Mesenchymal stem cell (in vitro differentiated cells and primary cell): Measurements from ENCODE around the gene PIP4K2C.

Source experiments
- DNase-seq: peaks from one replicate; pipeline ENCODE4 v3.0.0-alpha.2; 2013
- H2AFZ ChIP-seq: one replicate; pipeline ENCODE4 v1.6.1; 2013; ENCODE audit warnings: low read depth, mild to moderate bottlenecking, control low read depth, inconsistent platforms, low read length, moderate library complexity
- H2AK5ac ChIP-seq: 2 replicates; pipeline ENCODE4 v1.6.1; 2013; ENCODE audit warnings: low read length, moderate library complexity, mild to moderate bottlenecking, inconsistent platforms; ENCODE audit not compliant: severe bottlenecking
- H2BK120ac ChIP-seq: one replicate; pipeline ENCODE4 v1.6.1; 2013; ENCODE audit warnings: low read depth, mild to moderate bottlenecking, inconsistent platforms, low read length, moderate library complexity
- H2BK12ac ChIP-seq, 2 experiments: one replicate each; pipeline ENCODE4 v1.6.1; 2013; ENCODE audit warnings: inconsistent platforms in 2 of 2, low read length in 2 of 2, mild to moderate bottlenecking in 2 of 2, moderate library complexity in 2 of 2, control low read depth in 1 of 2
- H2BK15ac ChIP-seq: one replicate; pipeline ENCODE4 v1.6.1; 2013; ENCODE audit warnings: mild to moderate bottlenecking, low read depth, inconsistent platforms; ENCODE audit not compliant: poor library complexity, severe bottlenecking
- H2BK5ac ChIP-seq: 2 replicates; pipeline ENCODE4 v1.6.1; 2013; ENCODE audit warnings: low read depth, mild to moderate bottlenecking, low read length, control low read depth, inconsistent platforms; ENCODE audit not compliant: poor library complexity, severe bottlenecking
- H3K14ac ChIP-seq, 2 experiments: one replicate each; pipeline ENCODE4 v1.6.1; 2013; ENCODE audit warnings: inconsistent platforms in 2 of 2, low read length in 2 of 2, control low read depth in 1 of 2, mild to moderate bottlenecking in 1 of 2, moderate library complexity in 1 of 2
- H3K18ac ChIP-seq, 2 experiments: one replicate each; pipeline ENCODE4 v1.6.1; 2013; ENCODE audit warnings: inconsistent platforms in 2 of 2, low read length in 2 of 2, control low read depth in 1 of 2, low read depth in 1 of 2, mild to moderate bottlenecking in 1 of 2
- H3K23ac ChIP-seq, 2 experiments: one replicate each; pipeline ENCODE4 v1.6.1; 2013; ENCODE audit warnings: inconsistent platforms in 2 of 2, low read length in 2 of 2, mild to moderate bottlenecking in 2 of 2, moderate library complexity in 2 of 2, control low read depth in 1 of 2
- H3K27ac ChIP-seq: 2 replicates; pipeline ENCODE4 v1.5.1; 2013; ENCODE audit warnings: mild to moderate bottlenecking, moderate library complexity, low read length, control low read depth, inconsistent platforms; ENCODE audit not compliant: poor library complexity, severe bottlenecking
- H3K27me3 ChIP-seq, 2 experiments: 2 replicates each; pipeline versions ENCODE4 v1.6.1 to v1.7.0; 2013; ENCODE audit warnings: low read length in 2 of 2, mild to moderate bottlenecking in 2 of 2, moderate library complexity in 2 of 2, control low read depth in 1 of 2, inconsistent platforms in 1 of 2; ENCODE audit not compliant: control insufficient read depth in 1 of 2, insufficient read depth in 1 of 2
- H3K36me3 ChIP-seq, 2 experiments: 2 replicates each; pipeline versions ENCODE4 v1.6.1 to v1.7.0; 2013; ENCODE audit warnings: low read length in 2 of 2, control low read depth in 1 of 2, inconsistent platforms in 1 of 2, low read depth in 1 of 2, mild to moderate bottlenecking in 1 of 2; ENCODE audit not compliant: insufficient read depth in 2 of 2, control insufficient read depth in 1 of 2
- H3K4ac ChIP-seq, 2 experiments: one replicate each; pipeline ENCODE4 v1.6.1; 2013; ENCODE audit warnings: inconsistent platforms in 2 of 2, low read length in 2 of 2, mild to moderate bottlenecking in 2 of 2, moderate library complexity in 2 of 2, control low read depth in 1 of 2, low read depth in 1 of 2
- H3K4me1 ChIP-seq: 2 replicates; pipeline ENCODE4 v1.6.1; 2013; ENCODE audit warnings: low read depth, low read length, control low read depth; ENCODE audit not compliant: control insufficient read depth, insufficient read depth
- H3K4me2 ChIP-seq: 2 replicates; pipeline ENCODE4 v1.6.1; 2013; ENCODE audit warnings: low read length, mild to moderate bottlenecking, inconsistent platforms; ENCODE audit not compliant: poor library complexity, severe bottlenecking
- H3K4me3 ChIP-seq, 2 experiments: 2 replicates each; pipeline versions ENCODE4 v1.5.1 to v1.7.0; 2013; ENCODE audit warnings: low read length in 2 of 2, mild to moderate bottlenecking in 2 of 2, control low read depth in 1 of 2, low read depth in 1 of 2; ENCODE audit not compliant: insufficient read depth in 1 of 2
- H3K79me1 ChIP-seq: replicated peaks from 2 replicates; pipeline ENCODE4 v1.6.1; 2013; ENCODE audit warnings: mild to moderate bottlenecking, control low read depth, low read length, inconsistent platforms; ENCODE audit not compliant: poor library complexity, severe bottlenecking
- H3K9ac ChIP-seq: 2 replicates; pipeline ENCODE4 v1.7.0; 2013; ENCODE audit warnings: mild to moderate bottlenecking, low read length, moderate library complexity
- H3K9me3 ChIP-seq: 2 replicates; pipeline ENCODE4 v1.7.0; 2013; ENCODE audit warnings: mild to moderate bottlenecking, low read length; ENCODE audit not compliant: control insufficient read depth
- H4K8ac ChIP-seq: one replicate; pipeline ENCODE4 v1.6.1; 2013; ENCODE audit warnings: inconsistent platforms, mild to moderate bottlenecking, low read length, moderate library complexity
- H4K91ac ChIP-seq: one replicate; pipeline ENCODE4 v1.6.1; 2013; ENCODE audit warnings: mild to moderate bottlenecking, low read length, inconsistent platforms
- WGBS: methylation state at CpG from one replicate; pipeline ENCODE4 v1.1.7; 2013; ENCODE audit warnings: mixed read lengths; 5-methylcytosine and 5-hydroxymethylcytosine counted together

PIP4K2C gene

GRCh38 chr12:57610554-57611107 lies 19.6 kb downstream of the PIP4K2C start:
- H3K18ac ChIP-seq = peak overlapping the region; percentile 62 to 94
- DNase-seq = no peak
- H3K36me3 ChIP-seq = peaks cover 0 to 50% of the 10 kb centered on the region in 2 experiments
- no peak overlapping the region for H3K23ac ChIP-seq
- peak overlapping the region; percentile 86 for H4K91ac ChIP-seq
- WGBS = 7% methylated on average over 24 of the region's 29 CpGs
- peak overlapping the region; percentile 70 to 81 for H3K4me3 ChIP-seq
- peaks cover 12% of the 10 kb centered on the region for H3K79me1 ChIP-seq
- H2BK5ac ChIP-seq = no peak overlapping the region
- peak overlapping the region; percentile 2 to 42 for H3K4ac ChIP-seq
- peak overlapping the region; percentile 68 for H2BK15ac ChIP-seq
- peak overlapping the region; percentile 77 for H3K9ac ChIP-seq
- peak overlapping the region; percentile 76 for H3K4me2 ChIP-seq
- H2AFZ ChIP-seq = peak overlapping the region; percentile 37
- H3K14ac ChIP-seq = no peak overlapping the region
- H2BK12ac ChIP-seq = peak overlapping the region; percentile 10 to 50
- peaks cover 0 to 57% of the 10 kb centered on the region in 2 experiments for H3K27me3 ChIP-seq
- peaks cover 16% of the 10 kb centered on the region for H3K4me1 ChIP-seq
- H2AK5ac ChIP-seq = no peak overlapping the region
- H2BK120ac ChIP-seq = peak overlapping the region; percentile 86
- no peaks in the 10 kb centered on the region for H3K9me3 ChIP-seq
- no peak overlapping the region for H3K27ac ChIP-seq
- peak overlapping the region; percentile 95 for H4K8ac ChIP-seq

DNA sequence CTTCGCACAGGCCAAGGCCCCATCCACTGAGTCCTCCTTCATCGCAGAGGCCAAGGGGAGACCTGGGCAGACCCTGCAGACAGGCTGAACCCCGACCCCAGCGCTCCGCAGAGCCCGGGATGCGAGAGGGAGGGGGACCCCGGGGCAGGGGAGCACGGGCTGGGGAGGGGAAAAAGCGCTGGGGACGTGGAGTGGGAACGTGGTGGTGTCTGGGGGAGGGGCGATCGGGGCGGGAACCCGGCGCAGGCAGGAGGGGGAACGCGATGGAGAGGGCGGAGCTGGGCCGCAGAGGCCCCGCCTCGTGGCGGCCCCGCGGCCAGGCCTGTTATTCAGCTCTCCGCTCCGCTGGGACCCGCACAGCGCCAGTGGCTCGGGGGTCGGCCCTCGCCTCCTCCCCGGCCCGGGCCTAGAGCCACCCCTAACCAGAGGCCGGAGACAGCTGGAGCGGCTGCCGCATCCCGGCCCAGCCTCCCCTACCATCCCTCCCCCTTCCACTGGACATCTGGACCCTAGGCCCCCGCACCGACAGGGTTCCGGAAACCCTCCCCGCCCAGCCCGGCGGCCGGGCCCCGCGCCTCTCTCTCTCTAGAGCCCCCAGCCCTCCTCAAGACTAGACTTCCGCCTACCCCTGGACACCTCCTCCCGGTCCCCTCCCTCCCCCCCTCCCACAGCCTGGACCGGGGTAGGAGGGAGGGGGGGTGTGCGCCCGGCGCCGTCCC lies 20.3 kb downstream of the PIP4K2C start, which contains the start of gene ARHGEF25:
TSS of gene ARHGEF25 (plus strand) at position 328 of the 719 bp plus-strand sequence. CDS start 460 bp downstream, outside the sequence.
- Histone ChIP-seq H2AFZ (peak within 1 kb of the TSS; percentile 37), H3K23ac (peak within 1 kb of the TSS in 1 of 2 experiments; percentile 97)

DNA sequence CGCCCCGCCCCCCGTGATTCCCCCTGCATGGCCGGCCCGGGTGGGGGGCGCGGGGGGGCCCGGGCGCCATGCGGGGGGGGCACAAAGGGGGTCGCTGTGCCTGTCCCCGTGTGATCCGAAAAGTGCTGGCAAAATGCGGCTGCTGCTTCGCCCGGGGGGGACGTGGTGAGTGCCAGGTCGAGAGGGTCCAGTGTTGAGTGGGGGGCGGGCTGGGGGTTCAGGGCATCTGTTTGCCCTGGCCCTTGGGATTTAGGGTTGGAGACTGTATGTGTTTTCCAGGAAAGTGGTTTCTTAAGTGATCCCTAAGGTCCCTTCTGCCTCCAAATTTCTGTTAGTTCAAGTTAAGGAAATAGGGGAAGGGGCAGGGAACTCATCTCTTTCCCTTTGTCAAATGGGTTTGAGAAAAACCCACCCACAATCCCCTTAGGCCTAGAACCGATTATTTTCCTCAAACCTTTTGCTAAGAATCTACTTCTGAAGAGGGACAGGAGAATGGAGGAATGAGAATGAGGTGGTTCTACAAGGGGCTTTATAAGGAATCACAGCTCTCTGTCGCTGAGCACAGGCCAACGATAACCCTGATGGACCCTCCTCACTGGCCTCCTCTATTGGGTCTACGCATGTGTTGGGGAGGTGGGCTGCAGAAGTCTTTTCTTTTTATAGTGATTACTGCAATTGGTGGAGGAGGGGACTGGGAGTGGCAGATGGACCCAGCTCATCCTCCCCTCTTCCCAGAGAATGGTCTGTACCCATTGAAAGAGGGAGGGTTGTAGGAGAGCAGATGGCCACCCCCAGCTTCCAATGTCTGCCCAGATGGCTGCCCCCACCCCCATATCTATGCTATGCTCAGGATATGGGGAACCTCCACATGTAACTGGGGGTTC lies 21.1 kb downstream of the PIP4K2C start:
- Histone ChIP-seq H3K4me3 (peak overlapping the region; percentile 60 to 81), H3K18ac (peak overlapping the region in 1 of 2 experiments; percentile 78), H3K23ac (peak overlapping the region in 1 of 2 experiments; percentile 97), H3K14ac (no peak overlapping the region), H2BK5ac (no peak overlapping the region), H4K91ac (peak overlapping the region; percentile 62), H3K9ac (peak overlapping the region; percentile 49), H3K27ac (no peak overlapping the region), H2AK5ac (no peak overlapping the region), H2AFZ (no peak overlapping the region), H3K4me1 (peaks cover 15% of the 10 kb centered on the region), H3K4ac (no peak overlapping the region), H2BK12ac (peak overlapping the region in 1 of 2 experiments; percentile 64), H3K9me3 (no peaks in the 10 kb centered on the region), H3K4me2 (peak overlapping the region; percentile 77), H4K8ac (peak overlapping the region; percentile 92), H3K27me3 (peaks cover 0 to 57% of the 10 kb centered on the region in 2 experiments), H3K36me3 (peaks cover 0 to 56% of the 10 kb centered on the region in 2 experiments), H3K79me1 (peaks cover 7% of the 10 kb centered on the region), H2BK120ac (peak overlapping the region; percentile 86), H2BK15ac (no peak overlapping the region)
- 12% methylated on average over 21 of the region's 23 CpGs for WGBS
- no peak for DNase-seq

More for the DNA sequence above, 20.3 kb downstream of the PIP4K2C start, which contains the start of gene ARHGEF25:
- 2% methylated on average over 9 of the region's 55 CpGs for WGBS
- Histone ChIP-seq H3K4me2 (peak within 1 kb of the TSS; percentile 77), H3K27ac (no peak within 1 kb of the TSS), H2AK5ac (no peak within 1 kb of the TSS), H3K18ac (peak within 1 kb of the TSS; percentile 78 to 94), H3K4me3 (peak within 1 kb of the TSS; percentile 70 to 81), H3K27me3 (peaks cover 0 to 57% of the 10 kb centered on the region in 2 experiments), H2BK120ac (peak within 1 kb of the TSS; percentile 86), H4K8ac (peak within 1 kb of the TSS; percentile 95), H3K79me1 (peaks cover 7% of the 10 kb centered on the region), H2BK12ac (peak within 1 kb of the TSS; percentile 50 to 64), H3K4ac (peak within 1 kb of the TSS; percentile 2 to 42), H4K91ac (peak within 1 kb of the TSS; percentile 86), H3K4me1 (peaks cover 15% of the 10 kb centered on the region), H3K36me3 (peaks cover 0 to 57% of the 10 kb centered on the region in 2 experiments), H2BK5ac (no peak within 1 kb of the TSS), H3K9me3 (no peaks in the 10 kb centered on the region), H3K14ac (no peak within 1 kb of the TSS), H3K9ac (peak within 1 kb of the TSS; percentile 77), H2BK15ac (peak within 1 kb of the TSS; percentile 68)
- DNase-seq = peak; percentile 57
